K562 (cell line): ENCODE measurements around the gene PITPNB. TPM values are rescaled to one million over a fixed set of nuclear protein-coding genes. Genes with fewer than 3 reads are reported as not detected.

Source experiments
- ATAC-seq: fragments of 200-7000 bp; cut with Tn5 transposase; 3 replicates; pipeline ENCODE4 v1.9.1; 2020; ENCODE audit warnings: moderate library complexity
- BruUV-seq: library from RNA; stranded (reverse); fragments of 400-500 nt; replicated peaks from 2 replicates; lab custom pipeline; 2021; lab: Mats Ljungman, UMichigan
- CTCF ChIA-PET: fragments of 300-600 bp; formaldehyde crosslinking; extraction: SDS; loops from one replicate; lab custom pipeline; 2021; ENCODE audit warnings: low intra/inter-chr PET ratio; lab: Yijun Ruan, JAX
- POLR2A ChIA-PET: fragments of 300-600, 350-650 bp; sonication (Branson Sonifier 250); formaldehyde crosslinking; extraction: SDS; loops from one replicate; lab custom pipeline; 2021; ENCODE audit warnings: antibody characterized with exemption, inconsistent platforms; lab: Yijun Ruan, JAX
- DNase-seq, 4 experiments: peaks; one replicate each; pipeline versions ENCODE4 v3.0.0 to v3.0.0-alpha.2; 2011 to 2018; ENCODE audit warnings: low spot score in 3 of 4, mixed read lengths in 3 of 4; ENCODE audit errors: extremely low read depth in 1 of 4
- FAIRE-seq: peaks from 2 replicates; lab custom pipeline; 2011; peaks lifted over from hg19 to GRCh38; lab: Jason Lieb, UNC
- H2AFZ ChIP-seq: 2 replicates; pipeline ENCODE4 v1.6.0; 2011; ENCODE audit warnings: low read depth, low read length, control low read depth, inconsistent platforms
- H3K27ac ChIP-seq: fragments of 200-600 bp; 3 replicates; pipeline ENCODE4 v1.8.0; 2011; ENCODE audit warnings: low read depth, mild to moderate bottlenecking, control low read depth, inconsistent platforms, low read length, moderate library complexity, mixed read lengths; ENCODE audit errors: extremely low read depth
- H3K27me3 ChIP-seq, 2 experiments: fragments of 300-600 bp in 1 of 2; 2 replicates in 1 of 2; 3 replicates in 1 of 2; pipeline versions ENCODE4 v1.6.0 to v1.8.0; 2011; ENCODE audit warnings: inconsistent platforms in 2 of 2, low read length in 2 of 2, mild to moderate bottlenecking in 1 of 2, mixed read lengths in 1 of 2, moderate library complexity in 1 of 2; ENCODE audit not compliant: control insufficient read depth in 2 of 2, insufficient read depth in 2 of 2
- H3K36me3 ChIP-seq: fragments of 300-600 bp; 3 replicates; pipeline ENCODE4 v1.8.0; 2011; ENCODE audit warnings: mild to moderate bottlenecking, low read length, inconsistent platforms; ENCODE audit not compliant: control insufficient read depth, insufficient read depth
- H3K4me1 ChIP-seq, 2 experiments: fragments of 200-600 bp in 1 of 2; replicated peaks in 1 of 2; 2 replicates in 1 of 2; 3 replicates in 1 of 2; pipeline versions ENCODE4 v1.5.1 to v1.8.0; 2011; ENCODE audit warnings: inconsistent platforms in 2 of 2, low read length in 2 of 2, mild to moderate bottlenecking in 1 of 2, mixed read lengths in 1 of 2, moderate library complexity in 1 of 2; ENCODE audit not compliant: control insufficient read depth in 2 of 2, insufficient read depth in 2 of 2
- H3K4me2 ChIP-seq: 2 replicates; pipeline ENCODE4 v1.6.1; 2011; ENCODE audit warnings: low read length, control low read depth, inconsistent platforms, mixed read lengths; ENCODE audit not compliant: insufficient read depth
- H3K4me3 ChIP-seq: fragments of 200-600 bp; sonication (generic), shearing (Covaris generic); 2 replicates; pipeline ENCODE4 v1.5.1; 2016; ENCODE audit warnings: control low read depth, inconsistent platforms
- H3K79me2 ChIP-seq: fragments of 200-600 bp; 3 replicates; pipeline ENCODE4 v1.8.0; 2011; ENCODE audit warnings: low read length, inconsistent platforms; ENCODE audit not compliant: control insufficient read depth, insufficient read depth
- H3K9ac ChIP-seq, 2 experiments: 2 replicates each; pipeline versions ENCODE4 v1.6.0 to v1.6.1; 2011; ENCODE audit warnings: low read depth in 2 of 2, low read length in 2 of 2, control low read depth in 1 of 2, inconsistent platforms in 1 of 2, mild to moderate bottlenecking in 1 of 2, mixed read lengths in 1 of 2; ENCODE audit not compliant: insufficient read depth in 1 of 2
- H3K9me1 ChIP-seq: one replicate; pipeline ENCODE4 v1.6.0; 2011; ENCODE audit warnings: inconsistent platforms, mild to moderate bottlenecking, low read length, moderate library complexity; ENCODE audit not compliant: control insufficient read depth, insufficient read depth
- H3K9me3 ChIP-seq: replicated peaks from 2 replicates; pipeline ENCODE4 v1.5.1; 2011; ENCODE audit warnings: low read depth, low read length, inconsistent platforms; ENCODE audit not compliant: control insufficient read depth, insufficient read depth
- H4K20me1 ChIP-seq: replicated peaks from 2 replicates; pipeline ENCODE4 v1.6.1; 2011; ENCODE audit warnings: low read length, inconsistent platforms, mixed read lengths; ENCODE audit not compliant: control insufficient read depth, insufficient read depth
- ADNP ChIP-seq: fragments of 200-800 bp; sonication (Bioruptor generic); IDR thresholded peaks from 2 replicates; pipeline ENCODE4 v1.6.1; 2016; ENCODE audit warnings: missing genetic modification characterization, missing compliant biosample characterization
- SIRT6 ChIP-seq: IDR thresholded peaks from one replicate; pipeline ENCODE4 v1.6.1; 2012; ENCODE audit warnings: low read depth, mild to moderate bottlenecking, control low read depth, inconsistent platforms, low read length, moderate library complexity
- ZNF140 ChIP-seq: fragments of 250-450 bp; sonication (Bioruptor Pico); IDR thresholded peaks from 2 replicates; pipeline ENCODE4 v1.8.0; 2021; ENCODE audit warnings: moderate library complexity, mild to moderate bottlenecking, inconsistent platforms
- ZNF583 ChIP-seq: fragments of 250-450 bp; sonication (Bioruptor Pico); IDR thresholded peaks from 2 replicates; pipeline ENCODE4 v1.4.0; 2020
- ZNF766 ChIP-seq: fragments of 200-800 bp; sonication (Bioruptor generic); conservative IDR thresholded peaks from 2 replicates; pipeline ENCODE4 v1.6.1; 2016; ENCODE audit warnings: missing genetic modification characterization, missing compliant biosample characterization
- WGBS: fragments of 100-300 bp; shearing (Covaris generic); methylation state at CpG from one replicate; pipeline ENCODE4 v1.1.6; 2016; ENCODE audit warnings: low coverage, mixed read lengths; ENCODE audit not compliant: insufficient coverage; ENCODE audit errors: missing lambda C conversion rate; 5-methylcytosine and 5-hydroxymethylcytosine counted together
- in situ Hi-C: fragments of 300-500 bp; cut with MboI; formaldehyde crosslinking; loops from 4 replicates; pipeline ENCODE4 v1.15.0; 2018; ENCODE audit warnings: inconsistent platforms, mixed read lengths
- intact Hi-C: fragments of 100-400 bp; cut with micrococcal nuclease; formaldehyde crosslinking; loops from 2 replicates; pipeline ENCODE4 v1.14.2; 2022
- polyA plus RNA-seq, 8 experiments: library from polyadenylated mRNA; depleted of rRNA in 4 of 8; stranded (reverse) in 5 of 8; unstranded in 3 of 8; fragments of >200 nt; fragmentation: Nextera tagmentation in 2 of 8; fragmentation: Illumina TruSeq in 1 of 8; extraction: Ambion mirVana in 2 of 8; extraction: Trizol in 1 of 8; gene quantifications; 2 replicates each; pipeline versions ENCODE4 v1.2.1 to v1.2.3, GENCODE V29; 2011 to 2014; ENCODE audit warnings: inconsistent platforms in 1 of 8, missing spikeins in 1 of 8
- total RNA-seq, 7 experiments: library from RNA; depleted of rRNA in 6 of 7; stranded (reverse); fragments of >200 nt in 6 of 7; fragmentation: Illumina TruSeq in 2 of 7; extraction: Trizol in 2 of 7; gene quantifications; 2 replicates each; pipeline versions ENCODE4 v1.2.1 to v1.2.3, GENCODE V29; 2011 to 2021; ENCODE audit warnings: low replicate concordance in 1 of 7
- TF ChIP-seq, protein P1 (sequence below): fragments of 250-450 bp; sonication (Bioruptor Pico); IDR thresholded peaks from 2 replicates; pipeline ENCODE4 v1.8.0; 2022; ENCODE audit warnings: inconsistent platforms, mild to moderate bottlenecking, moderate library complexity, borderline replicate concordance
- TF ChIP-seq, protein P2 (sequence below): fragments of 250-450 bp; sonication (Bioruptor Pico); IDR thresholded peaks from 2 replicates; pipeline ENCODE4 v1.5.0; 2021; ENCODE audit warnings: mild to moderate bottlenecking, borderline replicate concordance
- TF ChIP-seq, protein P3 (sequence below), 2 experiments: fragments of 150-350 bp in 1 of 2; IDR thresholded peaks; 2 replicates each; pipeline ENCODE4 v1.6.1; 2012 to 2016; ENCODE audit warnings: low read depth in 2 of 2, low read length in 2 of 2, mild to moderate bottlenecking in 1 of 2, moderate library complexity in 1 of 2
- TF ChIP-seq, protein P4 (sequence below): fragments of 450-650 bp; IDR thresholded peaks from 2 replicates; pipeline ENCODE4 v1.6.1; 2017; ENCODE audit warnings: antibody characterized with exemption

PITPNB gene
- total and polyA plus RNA-seq, 9 of the 15 experiments (the other 6 are each of a cell fraction or from before 2014, with no cell fraction given): 13.1 to 52.4 (median 34.7) TPM

DNA sequence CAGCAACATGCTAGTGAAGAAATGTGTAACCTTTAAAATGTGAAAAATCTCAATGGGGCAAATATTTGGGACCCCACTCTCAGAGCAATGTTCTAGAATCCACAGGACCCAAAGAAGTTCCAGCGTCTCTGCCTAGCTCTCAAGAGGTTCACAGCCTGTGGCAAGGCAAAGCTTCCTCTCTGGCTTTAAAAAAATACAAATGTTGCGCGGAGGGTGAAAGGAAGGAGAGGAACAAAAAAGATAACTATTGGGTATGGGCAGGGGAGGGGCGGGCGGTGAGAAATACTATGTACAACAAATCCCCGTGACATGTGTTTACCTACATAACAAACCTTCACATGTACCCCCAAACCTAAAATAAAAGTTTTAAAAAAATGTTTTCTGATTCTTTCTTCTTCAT, 53.6 kb downstream of the PITPNB start:
- no peak for DNase-seq
- Histone ChIP-seq H3K9me3 (no peaks in the 10 kb centered on the region), H2AFZ (no peak overlapping the region), H3K4me3 (no peak overlapping the region), H3K9ac (no peak overlapping the region), H3K27me3 (no peaks in the 10 kb centered on the region), H3K27ac (no peak overlapping the region)
- no TSS peak for BruUV-seq
- POLR2A ChIA-PET: no interaction called here
- in situ Hi-C loops: no loop called here
- TF ChIP-seq, protein P1, sequence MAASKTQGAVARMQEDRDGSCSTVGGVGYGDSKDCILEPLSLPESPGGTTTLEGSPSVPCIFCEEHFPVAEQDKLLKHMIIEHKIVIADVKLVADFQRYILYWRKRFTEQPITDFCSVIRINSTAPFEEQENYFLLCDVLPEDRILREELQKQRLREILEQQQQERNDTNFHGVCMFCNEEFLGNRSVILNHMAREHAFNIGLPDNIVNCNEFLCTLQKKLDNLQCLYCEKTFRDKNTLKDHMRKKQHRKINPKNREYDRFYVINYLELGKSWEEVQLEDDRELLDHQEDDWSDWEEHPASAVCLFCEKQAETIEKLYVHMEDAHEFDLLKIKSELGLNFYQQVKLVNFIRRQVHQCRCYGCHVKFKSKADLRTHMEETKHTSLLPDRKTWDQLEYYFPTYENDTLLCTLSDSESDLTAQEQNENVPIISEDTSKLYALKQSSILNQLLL (CRISPR knock-in tag): no peak
- TF ChIP-seq, protein P2, sequence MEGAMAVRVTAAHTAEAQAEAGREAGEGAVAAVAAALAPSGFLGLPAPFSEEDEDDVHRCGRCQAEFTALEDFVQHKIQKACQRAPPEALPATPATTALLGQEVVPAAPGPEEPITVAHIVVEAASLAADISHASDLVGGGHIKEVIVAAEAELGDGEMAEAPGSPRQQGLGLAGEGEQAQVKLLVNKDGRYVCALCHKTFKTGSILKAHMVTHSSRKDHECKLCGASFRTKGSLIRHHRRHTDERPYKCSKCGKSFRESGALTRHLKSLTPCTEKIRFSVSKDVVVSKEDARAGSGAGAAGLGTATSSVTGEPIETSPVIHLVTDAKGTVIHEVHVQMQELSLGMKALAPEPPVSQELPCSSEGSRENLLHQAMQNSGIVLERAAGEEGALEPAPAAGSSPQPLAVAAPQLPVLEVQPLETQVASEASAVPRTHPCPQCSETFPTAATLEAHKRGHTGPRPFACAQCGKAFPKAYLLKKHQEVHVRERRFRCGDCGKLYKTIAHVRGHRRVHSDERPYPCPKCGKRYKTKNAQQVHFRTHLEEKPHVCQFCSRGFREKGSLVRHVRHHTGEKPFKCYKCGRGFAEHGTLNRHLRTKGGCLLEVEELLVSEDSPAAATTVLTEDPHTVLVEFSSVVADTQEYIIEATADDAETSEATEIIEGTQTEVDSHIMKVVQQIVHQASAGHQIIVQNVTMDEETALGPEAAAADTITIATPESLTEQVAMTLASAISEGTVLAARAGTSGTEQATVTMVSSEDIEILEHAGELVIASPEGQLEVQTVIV (CRISPR knock-in tag): no peak
- no peak for TF ChIP-seq ZNF583 (CRISPR knock-in tag)
- TF ChIP-seq, protein P3, sequence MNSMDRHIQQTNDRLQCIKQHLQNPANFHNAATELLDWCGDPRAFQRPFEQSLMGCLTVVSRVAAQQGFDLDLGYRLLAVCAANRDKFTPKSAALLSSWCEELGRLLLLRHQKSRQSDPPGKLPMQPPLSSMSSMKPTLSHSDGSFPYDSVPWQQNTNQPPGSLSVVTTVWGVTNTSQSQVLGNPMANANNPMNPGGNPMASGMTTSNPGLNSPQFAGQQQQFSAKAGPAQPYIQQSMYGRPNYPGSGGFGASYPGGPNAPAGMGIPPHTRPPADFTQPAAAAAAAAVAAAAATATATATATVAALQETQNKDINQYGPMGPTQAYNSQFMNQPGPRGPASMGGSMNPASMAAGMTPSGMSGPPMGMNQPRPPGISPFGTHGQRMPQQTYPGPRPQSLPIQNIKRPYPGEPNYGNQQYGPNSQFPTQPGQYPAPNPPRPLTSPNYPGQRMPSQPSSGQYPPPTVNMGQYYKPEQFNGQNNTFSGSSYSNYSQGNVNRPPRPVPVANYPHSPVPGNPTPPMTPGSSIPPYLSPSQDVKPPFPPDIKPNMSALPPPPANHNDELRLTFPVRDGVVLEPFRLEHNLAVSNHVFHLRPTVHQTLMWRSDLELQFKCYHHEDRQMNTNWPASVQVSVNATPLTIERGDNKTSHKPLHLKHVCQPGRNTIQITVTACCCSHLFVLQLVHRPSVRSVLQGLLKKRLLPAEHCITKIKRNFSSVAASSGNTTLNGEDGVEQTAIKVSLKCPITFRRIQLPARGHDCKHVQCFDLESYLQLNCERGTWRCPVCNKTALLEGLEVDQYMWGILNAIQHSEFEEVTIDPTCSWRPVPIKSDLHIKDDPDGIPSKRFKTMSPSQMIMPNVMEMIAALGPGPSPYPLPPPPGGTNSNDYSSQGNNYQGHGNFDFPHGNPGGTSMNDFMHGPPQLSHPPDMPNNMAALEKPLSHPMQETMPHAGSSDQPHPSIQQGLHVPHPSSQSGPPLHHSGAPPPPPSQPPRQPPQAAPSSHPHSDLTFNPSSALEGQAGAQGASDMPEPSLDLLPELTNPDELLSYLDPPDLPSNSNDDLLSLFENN (IDR thresholded peaks at IDR 0.05; ENCODE audit: low read depth in 2 of 2, low read length in 2 of 2): no peak
- TF ChIP-seq ZNF766: no peak
- TF ChIP-seq, protein P4, sequence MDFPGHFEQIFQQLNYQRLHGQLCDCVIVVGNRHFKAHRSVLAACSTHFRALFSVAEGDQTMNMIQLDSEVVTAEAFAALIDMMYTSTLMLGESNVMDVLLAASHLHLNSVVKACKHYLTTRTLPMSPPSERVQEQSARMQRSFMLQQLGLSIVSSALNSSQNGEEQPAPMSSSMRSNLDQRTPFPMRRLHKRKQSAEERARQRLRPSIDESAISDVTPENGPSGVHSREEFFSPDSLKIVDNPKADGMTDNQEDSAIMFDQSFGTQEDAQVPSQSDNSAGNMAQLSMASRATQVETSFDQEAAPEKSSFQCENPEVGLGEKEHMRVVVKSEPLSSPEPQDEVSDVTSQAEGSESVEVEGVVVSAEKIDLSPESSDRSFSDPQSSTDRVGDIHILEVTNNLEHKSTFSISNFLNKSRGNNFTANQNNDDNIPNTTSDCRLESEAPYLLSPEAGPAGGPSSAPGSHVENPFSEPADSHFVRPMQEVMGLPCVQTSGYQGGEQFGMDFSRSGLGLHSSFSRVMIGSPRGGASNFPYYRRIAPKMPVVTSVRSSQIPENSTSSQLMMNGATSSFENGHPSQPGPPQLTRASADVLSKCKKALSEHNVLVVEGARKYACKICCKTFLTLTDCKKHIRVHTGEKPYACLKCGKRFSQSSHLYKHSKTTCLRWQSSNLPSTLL: no peak
- no peak for TF ChIP-seq SIRT6
- TF ChIP-seq ZNF140: no peak
- no peak for TF ChIP-seq ADNP
- TF ChIP-seq, all 486 proteins: peak for 0
- H3K4me1 ChIP-seq: no peaks in the 10 kb centered on the region; a peak in 1 of 5 replicates
- no peak overlapping the region for H3K4me2 ChIP-seq
- H4K20me1 ChIP-seq: no peaks in the 10 kb centered on the region
- H3K79me2 ChIP-seq: no peaks in the 10 kb centered on the region; the same call in 2 of the 3 replicates
- H3K9me1 ChIP-seq: no peaks in the 10 kb centered on the region
- FAIRE-seq (no peak), ATAC-seq (no peak)
- intact Hi-C loops: no loop called here
- no CpG with 5 or more reads among the region's 6 CpGs for WGBS
- H3K36me3 ChIP-seq: peaks cover 76% of the 10 kb centered on the region
- CTCF ChIA-PET: no interaction called here
